Astrocyte (in vitro differentiated cells and primary cell): Measurements from ENCODE around the gene CABLES2. TPM values are rescaled to one million over a fixed set of nuclear protein-coding genes. Genes with fewer than 3 reads are reported as not detected.

Experiments
- DNase-seq: peaks from one replicate; pipeline ENCODE4 v3.0.0-alpha.2; 2010; ENCODE audit warnings: low read depth
- FAIRE-seq: peaks from 2 replicates; lab custom pipeline; 2011; peaks lifted over from hg19 to GRCh38; lab: Jason Lieb, UNC
- H2AFZ ChIP-seq: 2 replicates; pipeline ENCODE4 v1.6.0; 2012; ENCODE audit warnings: low read depth, low read length, inconsistent platforms
- H3K27ac ChIP-seq: 2 replicates; pipeline ENCODE4 v1.5.1; 2011; ENCODE audit warnings: low read depth, low read length, inconsistent platforms
- H3K27me3 ChIP-seq: 2 replicates; pipeline ENCODE4 v1.6.0; 2011; ENCODE audit warnings: low read length, inconsistent platforms; ENCODE audit not compliant: insufficient read depth
- H3K36me3 ChIP-seq: 2 replicates; pipeline ENCODE4 v1.5.1; 2011; ENCODE audit warnings: low read length, inconsistent platforms; ENCODE audit not compliant: insufficient read depth
- H3K4me1 ChIP-seq: 2 replicates; pipeline ENCODE4 v1.5.1; 2011; ENCODE audit warnings: low read length, inconsistent platforms; ENCODE audit not compliant: insufficient read depth
- H3K4me2 ChIP-seq: 2 replicates; pipeline ENCODE4 v1.6.0; 2012; ENCODE audit warnings: low read length, inconsistent platforms
- H3K4me3 ChIP-seq: 2 replicates; pipeline ENCODE4 v1.5.1; 2011; ENCODE audit warnings: low read depth, mild to moderate bottlenecking, low read length, inconsistent platforms; ENCODE audit not compliant: insufficient read depth
- H3K79me2 ChIP-seq: 2 replicates; pipeline ENCODE4 v1.6.0; 2012; ENCODE audit warnings: mild to moderate bottlenecking, low read length, inconsistent platforms; ENCODE audit not compliant: insufficient read depth
- H3K9ac ChIP-seq: 2 replicates; pipeline ENCODE4 v1.6.0; 2012; ENCODE audit warnings: mild to moderate bottlenecking, low read length, inconsistent platforms
- H3K9me3 ChIP-seq: 2 replicates; pipeline ENCODE4 v1.5.1; 2012; ENCODE audit warnings: low read depth, mild to moderate bottlenecking, low read length, inconsistent platforms; ENCODE audit not compliant: insufficient read depth
- H4K20me1 ChIP-seq: 2 replicates; pipeline ENCODE4 v1.6.0; 2012; ENCODE audit warnings: low read length, inconsistent platforms; ENCODE audit not compliant: insufficient read depth
- H3K27ac Mint-ChIP-seq: one replicate; pipeline ENCODE4 v1.8.0; 2021; ENCODE audit warnings: mild to moderate bottlenecking, mixed read lengths; ENCODE audit not compliant: unreplicated experiment
- H3K27me3 Mint-ChIP-seq: one replicate; pipeline ENCODE4 v1.8.0; 2021; ENCODE audit warnings: low read depth, mixed read lengths; ENCODE audit not compliant: unreplicated experiment
- H3K36me3 Mint-ChIP-seq: one replicate; pipeline ENCODE4 v1.8.0; 2021; ENCODE audit warnings: low read depth, mixed read lengths; ENCODE audit not compliant: unreplicated experiment
- H3K4me1 Mint-ChIP-seq: one replicate; pipeline ENCODE4 v1.8.0; 2021; ENCODE audit warnings: low read depth, mixed read lengths; ENCODE audit not compliant: unreplicated experiment
- H3K4me3 Mint-ChIP-seq: one replicate; pipeline ENCODE4 v1.8.0; 2021; ENCODE audit warnings: mild to moderate bottlenecking, moderate library complexity, mixed read lengths; ENCODE audit not compliant: unreplicated experiment
- H3K9me3 Mint-ChIP-seq: one replicate; pipeline ENCODE4 v1.8.0; 2021; ENCODE audit warnings: mild to moderate bottlenecking, mixed read lengths; ENCODE audit not compliant: unreplicated experiment
- EZH2 ChIP-seq: IDR thresholded peaks from 2 replicates; pipeline ENCODE4 v1.6.1; 2012; ENCODE audit warnings: mild to moderate bottlenecking, low read length, inconsistent platforms; ENCODE audit not compliant: insufficient read depth
- total RNA-seq: library from RNA; stranded (reverse); gene quantifications from 2 replicates; pipeline ENCODE4 v1.2.1, GENCODE V29; 2021
- TF ChIP-seq, protein P1 (sequence below): IDR thresholded peaks from 2 replicates; pipeline ENCODE4 v1.5.1; 2011; ENCODE audit warnings: low read depth, mild to moderate bottlenecking, inconsistent platforms, low read length, moderate library complexity; ENCODE audit not compliant: insufficient read depth

CABLES2 gene
- total RNA-seq, 1 donor from 2014 or later, result 4.4 TPM

DNA sequence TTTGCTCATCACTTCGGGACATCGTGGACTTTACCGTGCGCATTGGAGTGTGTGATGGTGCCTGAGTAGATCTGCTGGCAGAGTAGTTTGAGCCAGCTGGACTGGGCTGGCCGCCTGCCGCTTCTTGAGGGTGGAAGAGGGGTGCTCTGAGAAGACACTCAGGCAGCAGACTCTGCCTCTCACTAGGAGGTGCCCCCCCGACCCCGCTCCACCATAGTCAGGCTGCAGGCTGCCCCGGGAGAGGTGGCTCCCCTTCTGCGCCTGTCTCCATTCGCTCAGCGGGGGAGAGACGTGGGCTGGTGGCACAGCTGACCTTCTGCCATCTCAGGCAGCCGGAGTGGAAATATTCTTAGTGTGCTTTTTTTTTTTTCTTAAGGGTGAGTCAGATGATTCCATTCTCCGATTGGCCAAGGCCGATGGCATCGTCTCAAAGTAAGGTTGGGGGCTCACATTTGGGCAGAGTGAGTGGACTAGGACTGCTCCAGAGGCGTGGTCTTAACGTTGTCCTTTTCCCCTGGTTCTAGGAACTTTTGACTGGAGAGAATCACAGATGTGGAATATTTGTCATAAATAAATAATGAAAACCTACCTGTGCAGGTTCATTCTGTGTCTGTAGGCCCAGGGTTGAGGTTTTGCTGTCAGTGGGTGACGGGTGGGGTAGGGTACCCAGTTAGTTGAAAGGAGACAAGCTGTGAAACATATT, 19.0 kb downstream of the CABLES2 start:
- Histone ChIP-seq H3K4me2 (peak overlapping the region; percentile 98), H3K9ac (peak overlapping the region; percentile 94), H3K4me3 (peak overlapping the region; percentile 91), H2AFZ (no peak overlapping the region), H3K27ac (peak overlapping the region; percentile 91), H3K4me1 (peaks cover 17% of the 10 kb centered on the region), H3K36me3 (peaks cover 17% of the 10 kb centered on the region), H3K9me3 (no peaks in the 10 kb centered on the region), H3K27me3 (no peaks in the 10 kb centered on the region), H3K79me2 (peaks cover 47% of the 10 kb centered on the region), H4K20me1 (peaks cover 53% of the 10 kb centered on the region)
- Mint-ChIP-seq H3K4me3 (peak overlapping the region; percentile 95), H3K4me1 (peaks cover 13% of the 10 kb centered on the region), H3K36me3 (peaks cover 4% of the 10 kb centered on the region), H3K9me3 (no peaks in the 10 kb centered on the region), H3K27me3 (no peaks in the 10 kb centered on the region), H3K27ac (peak overlapping the region; percentile 92)
- DNase-seq (no peak), FAIRE-seq (no peak)
- TF ChIP-seq EZH2, result no peak
- TF ChIP-seq, protein P1, sequence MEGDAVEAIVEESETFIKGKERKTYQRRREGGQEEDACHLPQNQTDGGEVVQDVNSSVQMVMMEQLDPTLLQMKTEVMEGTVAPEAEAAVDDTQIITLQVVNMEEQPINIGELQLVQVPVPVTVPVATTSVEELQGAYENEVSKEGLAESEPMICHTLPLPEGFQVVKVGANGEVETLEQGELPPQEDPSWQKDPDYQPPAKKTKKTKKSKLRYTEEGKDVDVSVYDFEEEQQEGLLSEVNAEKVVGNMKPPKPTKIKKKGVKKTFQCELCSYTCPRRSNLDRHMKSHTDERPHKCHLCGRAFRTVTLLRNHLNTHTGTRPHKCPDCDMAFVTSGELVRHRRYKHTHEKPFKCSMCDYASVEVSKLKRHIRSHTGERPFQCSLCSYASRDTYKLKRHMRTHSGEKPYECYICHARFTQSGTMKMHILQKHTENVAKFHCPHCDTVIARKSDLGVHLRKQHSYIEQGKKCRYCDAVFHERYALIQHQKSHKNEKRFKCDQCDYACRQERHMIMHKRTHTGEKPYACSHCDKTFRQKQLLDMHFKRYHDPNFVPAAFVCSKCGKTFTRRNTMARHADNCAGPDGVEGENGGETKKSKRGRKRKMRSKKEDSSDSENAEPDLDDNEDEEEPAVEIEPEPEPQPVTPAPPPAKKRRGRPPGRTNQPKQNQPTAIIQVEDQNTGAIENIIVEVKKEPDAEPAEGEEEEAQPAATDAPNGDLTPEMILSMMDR, result no peak

DNA sequence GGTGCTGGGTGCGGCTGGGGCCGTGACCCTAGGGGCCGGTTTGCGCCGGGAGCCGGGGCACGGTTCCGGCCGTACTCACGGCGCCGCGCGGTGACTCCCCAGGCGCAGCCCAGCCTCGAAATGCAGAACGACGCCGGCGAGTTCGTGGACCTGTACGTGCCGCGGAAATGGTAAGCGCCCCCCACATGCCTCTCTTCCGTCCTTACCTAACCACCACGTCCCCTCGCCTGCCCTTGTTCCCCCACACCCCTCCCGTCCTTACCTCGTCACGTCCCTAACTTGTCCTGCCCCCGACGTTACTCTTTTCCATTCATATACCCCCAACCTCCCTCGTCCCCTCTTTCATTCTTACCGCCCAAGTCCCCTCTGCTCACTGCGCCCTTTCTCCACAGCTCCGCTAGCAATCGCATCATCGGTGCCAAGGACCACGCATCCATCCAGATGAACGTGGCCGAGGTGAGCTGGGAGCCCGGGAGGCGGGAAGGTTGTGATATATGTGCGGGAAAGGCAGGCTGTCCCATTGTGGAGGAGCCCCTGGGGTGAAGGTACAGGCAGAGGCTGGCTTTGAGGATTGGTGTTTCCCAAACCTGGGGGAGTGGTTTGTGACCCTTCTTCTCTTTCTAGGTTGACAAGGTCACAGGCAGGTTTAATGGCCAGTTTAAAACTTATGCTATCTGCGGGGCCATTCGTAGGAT, 19.7 kb downstream of the CABLES2 start:
- peaks cover 47% of the 10 kb centered on the region for H3K79me2 ChIP-seq
- H3K9me3 ChIP-seq, result no peaks in the 10 kb centered on the region
- no peaks in the 10 kb centered on the region for H3K9me3 Mint-ChIP-seq
- H3K27ac Mint-ChIP-seq, result peak overlapping the region; percentile 92
- peaks cover 17% of the 10 kb centered on the region for H3K36me3 ChIP-seq
- H3K9ac ChIP-seq, result peak overlapping the region; percentile 94
- H3K4me2 ChIP-seq, result peak overlapping the region; percentile 98
- FAIRE-seq (no peak), DNase-seq (no peak)
- H3K27ac ChIP-seq, result peak overlapping the region; percentile 91
- no peaks in the 10 kb centered on the region for H3K27me3 Mint-ChIP-seq
- peaks cover 13% of the 10 kb centered on the region for H3K4me1 Mint-ChIP-seq
- H4K20me1 ChIP-seq, result peaks cover 56% of the 10 kb centered on the region
- peak overlapping the region; percentile 91 for H3K4me3 ChIP-seq
- TF ChIP-seq, protein P1, result no peak
- TF ChIP-seq EZH2, result no peak
- peaks cover 17% of the 10 kb centered on the region for H3K4me1 ChIP-seq
- peak overlapping the region; percentile 95 for H3K4me3 Mint-ChIP-seq
- H3K27me3 ChIP-seq, result no peaks in the 10 kb centered on the region
- no peak overlapping the region for H2AFZ ChIP-seq
- peaks cover 6% of the 10 kb centered on the region for H3K36me3 Mint-ChIP-seq
